Pancreas (tissue), 10 donors: ENCODE measurements around the gene GPR25. TPM values are rescaled to one million over a fixed set of nuclear protein-coding genes. Genes with fewer than 3 reads are reported as not detected.

Source experiments
- ATAC-seq, 4 donors: fragments of 200-7000 bp; cut with Tn5 transposase; one replicate each; pipeline versions ENCODE4 v1.8.0 to v1.9.1; 2020; ENCODE audit warnings: mild to moderate bottlenecking in 4 of 4, moderate library complexity in 4 of 4
- DNase-seq, 6 donors: peaks; one replicate each; pipeline ENCODE4 v3.0.0-alpha.2; 2020
- FAIRE-seq: peaks from 2 replicates; lab custom pipeline; 2012; peaks lifted over from hg19 to GRCh38; lab: Jason Lieb, UNC
- H3K27ac ChIP-seq, 4 donors: fragments of 200-600 bp; sonication (generic); 1 replicate in 3 of 4; 2 replicates in 1 of 4; pipeline versions ENCODE4 v1.5.0 to v1.8.0; 2020
- H3K27me3 ChIP-seq, 4 donors: fragments of 200-600 bp; one replicate each; pipeline ENCODE4 v1.8.0; 2021
- H3K36me3 ChIP-seq, 3 donors: fragments of 200-600 bp; sonication (generic) in 1 of 3; one replicate each; pipeline versions ENCODE4 v1.5.0 to v1.8.0; 2020 to 2021
- H3K4me1 ChIP-seq, 3 donors: fragments of 200-600 bp; one replicate each; pipeline ENCODE4 v1.8.0; 2021
- H3K4me3 ChIP-seq, 4 donors: fragments of 200-600 bp; sonication (generic) in 2 of 4; one replicate each; pipeline versions ENCODE4 v1.5.0 to v1.8.0; 2020 to 2021
- H3K9me3 ChIP-seq, 4 donors: fragments of 200-600 bp; one replicate each; pipeline ENCODE4 v1.8.0; 2021
- WGBS, 2 donors: extraction: QIAGEN DNeasy Blood & Tissue Kit; methylation state at CpG; one replicate each; pipeline ENCODE4 v1.1.7; 2013; 5-methylcytosine and 5-hydroxymethylcytosine counted together
- intact Hi-C, 3 donors: fragments of 100-400 bp; cut with DNase I; formaldehyde crosslinking; loops; one replicate each; pipeline versions ENCODE4 v1.11.1 to v1.14.2; 2022
- polyA plus RNA-seq, 2 donors: library from polyadenylated mRNA; stranded (reverse); fragments of 200-250 nt; gene quantifications; one replicate each; pipeline ENCODE4 v1.2.3, GENCODE V29; 2013
- total RNA-seq, 6 donors: library from RNA; stranded (reverse); fragmentation: NEBNext Ultra II Directional in 4 of 6; extraction: Animal tissue kit (Norgen Biotek cat#: 25700) in 4 of 6; gene quantifications; one replicate each; pipeline versions ENCODE4 v1.2.1 to v1.2.4, GENCODE V29; 2021 to 2023
- TF ChIP-seq, protein P1 (sequence below), 4 donors: fragments of 200-600 bp; sonication (generic) in 3 of 4; IDR thresholded peaks; one replicate each; pipeline versions ENCODE4 v1.5.0 to v1.8.0; 2021; ENCODE audit warnings: antibody characterized with exemption in 4 of 4
- donor health status: healthy with polysubstance abuse.
- donor health status: DM: no; HTN: no; CAD: no; lungs with moderate emphysema.
- donor health status: DM: no; HTN: no; CAD: no.
- donor health status: control.
- donor health status: control.
- donor health status: Bipolar disorder and iron deficiency.
- donor health status: DM: yes; HTN: yes; CAD: no.
- donor health status: DM: no; HTN: no; CAD: no.
- donor health status: DM: no; HTN: no; CAD: no.
- donor health status: DM: yes; HTN: yes; CAD: no.

The GPR25 gene
- total and polyA plus RNA-seq, 8 donors = 0.31 TPM; not detected in 7

DNA sequence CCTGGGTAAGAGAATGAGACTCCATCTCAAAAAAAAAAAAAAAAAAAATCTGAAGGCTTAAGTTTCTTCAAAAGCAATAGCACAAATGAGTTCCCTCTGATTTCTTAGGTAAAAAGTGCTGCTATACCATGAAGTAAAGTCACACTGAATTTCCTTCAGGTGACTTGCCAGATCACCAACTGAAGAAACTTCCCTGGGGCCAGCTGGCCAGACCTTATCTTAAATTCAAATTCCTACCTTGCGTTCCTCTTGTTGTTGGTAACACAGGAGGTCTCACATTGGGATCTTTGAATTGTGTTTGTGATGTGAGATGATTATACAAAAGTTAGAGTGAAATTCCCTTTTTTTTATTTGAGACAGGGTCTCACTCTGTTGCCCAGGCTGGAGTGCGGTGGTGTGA lies 33.7 kb downstream of the GPR25 start:
- H3K4me3 ChIP-seq = no peak overlapping the region
- FAIRE-seq (no peak), DNase-seq (no peak), ATAC-seq (no peak)
- no peak overlapping the region for H3K27ac ChIP-seq
- H3K9me3 ChIP-seq = no peaks in the 10 kb centered on the region
- WGBS, 2 donors = 74 to 87% methylated on average over 2 of the region's 2 CpGs
- intact Hi-C loops = no loop called here
- peaks cover 0 to 66% (median 0%) of the 10 kb centered on the region in 3 donors for H3K36me3 ChIP-seq
- no peaks in the 10 kb centered on the region for H3K27me3 ChIP-seq
- TF ChIP-seq, protein P1, sequence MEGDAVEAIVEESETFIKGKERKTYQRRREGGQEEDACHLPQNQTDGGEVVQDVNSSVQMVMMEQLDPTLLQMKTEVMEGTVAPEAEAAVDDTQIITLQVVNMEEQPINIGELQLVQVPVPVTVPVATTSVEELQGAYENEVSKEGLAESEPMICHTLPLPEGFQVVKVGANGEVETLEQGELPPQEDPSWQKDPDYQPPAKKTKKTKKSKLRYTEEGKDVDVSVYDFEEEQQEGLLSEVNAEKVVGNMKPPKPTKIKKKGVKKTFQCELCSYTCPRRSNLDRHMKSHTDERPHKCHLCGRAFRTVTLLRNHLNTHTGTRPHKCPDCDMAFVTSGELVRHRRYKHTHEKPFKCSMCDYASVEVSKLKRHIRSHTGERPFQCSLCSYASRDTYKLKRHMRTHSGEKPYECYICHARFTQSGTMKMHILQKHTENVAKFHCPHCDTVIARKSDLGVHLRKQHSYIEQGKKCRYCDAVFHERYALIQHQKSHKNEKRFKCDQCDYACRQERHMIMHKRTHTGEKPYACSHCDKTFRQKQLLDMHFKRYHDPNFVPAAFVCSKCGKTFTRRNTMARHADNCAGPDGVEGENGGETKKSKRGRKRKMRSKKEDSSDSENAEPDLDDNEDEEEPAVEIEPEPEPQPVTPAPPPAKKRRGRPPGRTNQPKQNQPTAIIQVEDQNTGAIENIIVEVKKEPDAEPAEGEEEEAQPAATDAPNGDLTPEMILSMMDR (IDR thresholded peaks at IDR 0.05) = no peak
- no peaks in the 10 kb centered on the region for H3K4me1 ChIP-seq

DNA sequence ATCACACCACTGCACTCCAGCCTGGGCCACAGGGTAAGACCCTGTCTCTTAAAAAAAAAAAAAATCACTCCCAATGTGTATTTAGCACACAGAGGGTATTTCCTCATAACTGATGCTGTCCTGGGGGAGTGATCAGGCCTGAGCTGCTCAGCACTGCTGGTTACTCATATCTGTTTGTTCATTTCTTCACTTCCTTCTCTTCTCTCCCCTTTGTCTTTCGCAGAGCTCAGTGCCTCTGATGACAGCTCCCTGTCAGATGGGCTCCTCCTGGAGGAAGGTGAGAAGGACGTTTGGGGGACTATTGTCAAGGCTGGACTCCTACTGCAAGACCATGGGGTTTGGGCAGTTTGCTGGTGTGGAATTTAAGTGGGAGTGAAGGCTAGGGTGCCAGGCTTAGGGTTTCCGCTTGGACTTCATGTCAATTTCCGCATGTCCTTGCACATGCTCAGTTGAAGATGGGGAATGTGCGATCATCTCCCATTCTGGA lies 34.9 kb downstream of the GPR25 start:
- intact Hi-C loops = no loop called here
- H3K4me1 ChIP-seq = no peaks in the 10 kb centered on the region
- TF ChIP-seq, protein P1 (IDR thresholded peaks at IDR 0.05) = no peak
- FAIRE-seq (no peak), ATAC-seq (peak in 2 of 4 donors; percentile 26 to 62), DNase-seq (no peak)
- no peak overlapping the region for H3K4me3 ChIP-seq
- peaks cover 0 to 67% (median 0%) of the 10 kb centered on the region in 3 donors for H3K36me3 ChIP-seq
- no peaks in the 10 kb centered on the region for H3K9me3 ChIP-seq
- no peaks in the 10 kb centered on the region for H3K27me3 ChIP-seq
- 85 to 88% methylated on average over 5 of the region's 5 CpGs for WGBS, 2 donors
- H3K27ac ChIP-seq = no peak overlapping the region

DNA sequence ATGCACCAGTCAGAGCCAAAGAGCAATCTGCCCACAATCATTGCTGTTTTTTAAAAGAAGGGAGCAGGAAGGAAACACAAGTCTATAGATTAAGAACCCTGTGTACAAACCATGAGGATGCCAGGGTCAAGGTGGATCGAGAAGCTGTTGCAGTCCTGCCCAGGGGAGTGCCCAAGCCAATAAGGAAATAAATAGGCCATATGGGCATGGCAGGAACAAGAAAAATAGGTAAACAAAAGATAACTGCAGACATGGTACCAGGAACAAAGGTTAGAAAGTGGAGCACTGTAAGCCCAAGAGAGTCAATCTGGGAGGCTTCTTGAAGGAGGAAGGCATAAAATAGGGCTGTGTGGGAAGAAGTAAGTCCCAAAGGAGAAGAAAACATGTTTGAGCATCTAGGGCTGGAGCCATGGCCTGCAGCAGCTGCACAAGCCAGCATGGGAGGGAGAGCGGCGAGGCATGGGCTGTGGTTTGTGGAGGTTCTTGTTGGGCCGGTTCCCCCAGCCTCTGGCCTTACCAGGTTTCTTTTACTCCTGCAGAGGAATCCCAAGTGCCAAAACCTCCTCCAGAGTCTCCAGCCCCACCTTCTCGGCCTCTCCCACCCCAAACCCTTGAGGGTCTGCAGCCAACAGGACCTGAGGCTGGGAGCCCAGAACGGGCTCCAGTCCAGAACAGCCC lies 35.5 kb downstream of the GPR25 start:
- DNase-seq = no peak
- peaks cover 0 to 67% (median 0%) of the 10 kb centered on the region in 3 donors for H3K36me3 ChIP-seq
- TF ChIP-seq, protein P1 (IDR thresholded peaks at IDR 0.05) = no peak
- no peaks in the 10 kb centered on the region for H3K4me1 ChIP-seq
- FAIRE-seq = no peak
- no peaks in the 10 kb centered on the region for H3K9me3 ChIP-seq
- peak in 2 of 4 donors; percentile 35 to 58 for ATAC-seq
- 87 to 91% methylated on average over 6 of the region's 6 CpGs for WGBS, 2 donors
- no peak overlapping the region for H3K27ac ChIP-seq
- no peak overlapping the region for H3K4me3 ChIP-seq
- intact Hi-C loops = no loop called here
- no peaks in the 10 kb centered on the region for H3K27me3 ChIP-seq

DNA sequence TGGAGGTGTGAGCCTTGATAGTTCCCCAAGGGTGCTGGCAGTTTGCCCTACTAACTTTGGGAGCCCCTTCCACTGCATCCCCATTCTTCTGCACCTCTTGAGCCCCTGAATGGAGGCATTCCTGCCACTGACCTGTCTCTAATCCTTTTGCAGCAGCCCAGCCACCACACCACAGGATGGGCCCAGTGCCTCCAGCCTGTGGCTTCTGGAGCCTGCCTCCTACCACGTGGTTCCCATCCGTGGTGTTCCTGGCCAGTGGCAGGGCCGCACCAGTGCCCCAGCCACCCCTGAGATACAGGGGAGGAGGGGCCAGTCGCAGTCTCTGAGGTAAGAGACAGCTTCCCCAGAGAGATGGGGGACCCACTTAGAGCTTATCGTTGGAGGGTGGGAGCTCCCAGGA lies 36.3 kb downstream of the GPR25 start:
- peaks cover 0 to 60% (median 0%) of the 10 kb centered on the region in 3 donors for H3K36me3 ChIP-seq
- 85 to 90% methylated on average over 5 of the region's 5 CpGs for WGBS, 2 donors
- H3K4me3 ChIP-seq = no peak overlapping the region
- H3K27ac ChIP-seq = no peak overlapping the region
- H3K27me3 ChIP-seq = no peaks in the 10 kb centered on the region
- intact Hi-C loops = no loop called here
- TF ChIP-seq, protein P1 (IDR thresholded peaks at IDR 0.05) = no peak
- H3K4me1 ChIP-seq = no peaks in the 10 kb centered on the region
- DNase-seq (no peak), FAIRE-seq (no peak), ATAC-seq (no peak)
- no peaks in the 10 kb centered on the region for H3K9me3 ChIP-seq

DNA sequence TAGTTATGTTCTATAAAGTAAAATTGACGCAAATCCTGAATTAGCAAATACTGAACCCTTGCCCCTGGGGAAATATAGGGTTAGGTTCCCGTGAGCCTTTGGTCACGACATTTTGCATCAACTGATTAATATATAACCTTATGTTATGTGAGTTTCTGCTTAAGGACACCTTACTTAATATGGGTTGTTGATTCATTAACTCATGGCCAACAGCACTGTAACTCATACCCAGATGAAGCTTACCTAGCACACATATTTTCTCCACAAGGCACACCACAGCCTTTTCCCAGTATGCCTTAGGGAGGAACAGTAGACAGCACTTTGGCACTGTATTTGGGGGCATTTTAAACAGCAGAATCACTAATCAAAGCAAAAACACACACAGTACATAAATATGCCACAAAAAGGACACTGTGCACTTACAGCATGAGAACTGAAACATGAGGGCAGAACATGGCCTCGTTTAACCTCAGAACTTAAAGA lies 37.0 kb downstream of the GPR25 start:
- TF ChIP-seq, protein P1 (IDR thresholded peaks at IDR 0.05) = no peak
- H3K27ac ChIP-seq = no peak overlapping the region
- intact Hi-C loops = no loop called here
- ATAC-seq = no peak
- 74 to 84% methylated on average over 4 of the region's 4 CpGs for WGBS, 2 donors
- H3K4me1 ChIP-seq = no peaks in the 10 kb centered on the region
- no peaks in the 10 kb centered on the region for H3K9me3 ChIP-seq
- H3K27me3 ChIP-seq = no peaks in the 10 kb centered on the region
- FAIRE-seq = no peak
- no peak for DNase-seq
- no peak overlapping the region for H3K4me3 ChIP-seq
- H3K36me3 ChIP-seq = peaks cover 0 to 60% (median 0%) of the 10 kb centered on the region in 3 donors
